ENCODE measurements around the gene CYP2U1. TPM values are rescaled to one million over a fixed set of nuclear protein-coding genes. Genes with fewer than 3 reads are reported as not detected.

Gene CYP2U1
- total and polyA plus RNA-seq, 9 of the 15 experiments (the other 6 are each of a cell fraction or from before 2014, with no cell fraction given), result 0.03 to 0.15 (median 0.07) TPM

- TF ChIP-seq, protein P1, sequence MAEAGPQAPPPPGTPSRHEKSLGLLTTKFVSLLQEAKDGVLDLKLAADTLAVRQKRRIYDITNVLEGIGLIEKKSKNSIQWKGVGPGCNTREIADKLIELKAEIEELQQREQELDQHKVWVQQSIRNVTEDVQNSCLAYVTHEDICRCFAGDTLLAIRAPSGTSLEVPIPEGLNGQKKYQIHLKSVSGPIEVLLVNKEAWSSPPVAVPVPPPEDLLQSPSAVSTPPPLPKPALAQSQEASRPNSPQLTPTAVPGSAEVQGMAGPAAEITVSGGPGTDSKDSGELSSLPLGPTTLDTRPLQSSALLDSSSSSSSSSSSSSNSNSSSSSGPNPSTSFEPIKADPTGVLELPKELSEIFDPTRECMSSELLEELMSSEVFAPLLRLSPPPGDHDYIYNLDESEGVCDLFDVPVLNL (CRISPR knock-in tag; IDR thresholded peaks at IDR 0.05; ENCODE audit: low read depth), result peak; percentile 81
- TF ChIP-seq, protein P2, sequence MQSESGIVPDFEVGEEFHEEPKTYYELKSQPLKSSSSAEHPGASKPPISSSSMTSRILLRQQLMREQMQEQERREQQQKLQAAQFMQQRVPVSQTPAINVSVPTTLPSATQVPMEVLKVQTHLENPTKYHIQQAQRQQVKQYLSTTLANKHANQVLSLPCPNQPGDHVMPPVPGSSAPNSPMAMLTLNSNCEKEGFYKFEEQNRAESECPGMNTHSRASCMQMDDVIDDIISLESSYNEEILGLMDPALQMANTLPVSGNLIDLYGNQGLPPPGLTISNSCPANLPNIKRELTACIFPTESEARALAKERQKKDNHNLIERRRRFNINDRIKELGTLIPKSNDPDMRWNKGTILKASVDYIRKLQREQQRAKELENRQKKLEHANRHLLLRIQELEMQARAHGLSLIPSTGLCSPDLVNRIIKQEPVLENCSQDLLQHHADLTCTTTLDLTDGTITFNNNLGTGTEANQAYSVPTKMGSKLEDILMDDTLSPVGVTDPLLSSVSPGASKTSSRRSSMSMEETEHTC (IDR thresholded peaks at IDR 0.05), result peak; percentile 54
- no peak for TF ChIP-seq LEF1 (IDR thresholded peaks at IDR 0.05)
- peak; percentile 92 for TF ChIP-seq RB1 (IDR thresholded peaks at IDR 0.05; ENCODE audit: low read depth)
- peak; percentile 30; the same call in 1 of the 2 replicates for TF ChIP-seq TOE1 (IDR thresholded peaks at IDR 0.05; ENCODE audit: borderline replicate concordance)
- no peak for TF ChIP-seq TOE1 (CRISPR knock-in tag; IDR thresholded peaks at IDR 0.05; ENCODE audit: borderline replicate concordance, low read depth)
- TF ChIP-seq PURB (CRISPR knock-in tag; IDR thresholded peaks at IDR 0.05; ENCODE audit: low read depth), result no peak
- TF ChIP-seq LCOR (CRISPR knock-in tag; IDR thresholded peaks at IDR 0.05), result no peak
- TF ChIP-seq KDM4B (IDR thresholded peaks at IDR 0.05; ENCODE audit: borderline replicate concordance in 2 of 2, low read depth in 1 of 2), result 0 out of 4 replicates have a peak, but pooled peaks of 1 of the 2 experiments have one; percentile 64
- TF ChIP-seq RHOXF2B (CRISPR knock-in tag; conservative IDR thresholded peaks at IDR 0.05), result no peak
- no peak for TF ChIP-seq KAT2B (IDR thresholded peaks at IDR 0.05; ENCODE audit: low read depth, low read length)
- TF ChIP-seq NRF1 (conservative IDR thresholded peaks at IDR 0.05 in 1 of 2, IDR thresholded peaks at IDR 0.05 in 1 of 2), result peak; percentile 76 to 79
- TF ChIP-seq BRD4 (IDR thresholded peaks at IDR 0.05), result no peak
- peak; percentile 63 for TF ChIP-seq MYC (IDR thresholded peaks at IDR 0.05; ENCODE audit: low read depth, low read length)
- no peak for TF ChIP-seq MYC (CRISPR knock-in tag; IDR thresholded peaks at IDR 0.05; ENCODE audit: borderline replicate concordance, low read depth)
- TF ChIP-seq GABPB1 (CRISPR knock-in tag; IDR thresholded peaks at IDR 0.05), result peak; percentile 51; the same call in 1 of the 2 replicates
- no peak for TF ChIP-seq EWSR1 (IDR thresholded peaks at IDR 0.05; ENCODE audit: borderline replicate concordance, low read depth, partially characterized antibody)
- TF ChIP-seq BACH1 (tag; IDR thresholded peaks at IDR 0.05), result no peak
- no peak for TF ChIP-seq WHSC1 (IDR thresholded peaks at IDR 0.05; ENCODE audit: low read length)
- TF ChIP-seq SRSF1 (IDR thresholded peaks at IDR 0.05; ENCODE audit: low read depth, low read length), result no peak
- peak; percentile 62; the same call in 1 of the 2 replicates for TF ChIP-seq ZBTB33 (CRISPR knock-in tag; IDR thresholded peaks at IDR 0.05)
Measured at GRCh38 chr4:107989537-107990386, 58.4 kb downstream of the CYP2U1 start, which contains the start of gene HADH (continued).
